HT-29 (cell line): ENCODE data around the gene MYLIP. TPM values are rescaled to one million over a fixed set of nuclear protein-coding genes. Genes with fewer than 3 reads are reported as not detected.
A peak's percentile ranks its signal among the peaks of the same experiment; 100 is the strongest.

Experiments
- DNase-seq: peaks from one replicate; pipeline ENCODE4 v3.0.0-alpha.2; 2015; ENCODE audit warnings: low spot score
- total RNA-seq: library from RNA; depleted of rRNA; stranded (reverse); fragments of >200 nt; shearing (Covaris generic); gene quantifications from 2 replicates; pipeline ENCODE4 v1.2.3, GENCODE V29; 2014

Gene MYLIP
- total RNA-seq, 1 experiment from 2014 or later, result 16.3 TPM

GRCh38 chr6:16106991-16107787 is 21.7 kb upstream of the MYLIP start:
- no peak for DNase-seq

GRCh38 chr6:16108419-16108818 is 20.5 kb upstream of the MYLIP start:
- no peak for DNase-seq

- no peak for DNase-seq
Observed at GRCh38 chr6:16108921-16109658, 19.8 kb upstream of the MYLIP start.

- DNase-seq, result no peak
Observed at GRCh38 chr6:16109659-16110305, 19.1 kb upstream of the MYLIP start.

- DNase-seq, result no peak
Observed at GRCh38 chr6:16118825-16119224, 10.1 kb upstream of the MYLIP start.

GRCh38 chr6:16121339-16121738 is 7.5 kb upstream of the MYLIP start:
- no peak for DNase-seq

- no peak for DNase-seq
Observed at GRCh38 chr6:16122197-16122596, 6.7 kb upstream of the MYLIP start.

GRCh38 chr6:16124198-16125180 is 4.4 kb upstream of the MYLIP start:
- no peak for DNase-seq

- DNase-seq, result no peak
Observed at GRCh38 chr6:16126056-16126455, 2.8 kb upstream of the MYLIP start.

- no peak for DNase-seq
Observed at GRCh38 chr6:16126861-16127260, 2.0 kb upstream of the MYLIP start.

- DNase-seq, result no peak
Observed at GRCh38 chr6:16127471-16127870, 1.4 kb upstream of the MYLIP start.

- peak; percentile 48 for DNase-seq
Observed at GRCh38 chr6:16129623-16130401, 926 bp downstream of the MYLIP start.

- DNase-seq, result peak; percentile 85
Observed at GRCh38 chr6:16130437-16130891, 1.6 kb downstream of the MYLIP start.

GRCh38 chr6:16130932-16131387 is 2.1 kb downstream of the MYLIP start:
- DNase-seq, result peak; percentile 79

- DNase-seq, result no peak
Observed at GRCh38 chr6:16132909-16133308, 4.0 kb downstream of the MYLIP start.

- no peak for DNase-seq
Observed at GRCh38 chr6:16134430-16134829, 5.5 kb downstream of the MYLIP start.

GRCh38 chr6:16135066-16135465 is 6.2 kb downstream of the MYLIP start:
- no peak for DNase-seq

- DNase-seq, result no peak
Observed at GRCh38 chr6:16136091-16136490, 7.2 kb downstream of the MYLIP start.

GRCh38 chr6:16136621-16137450 is 8.0 kb downstream of the MYLIP start:
- peak; percentile 44 for DNase-seq
